ENCODE data around the gene PROM1. TPM values are rescaled to one million over a fixed set of nuclear protein-coding genes. Genes with fewer than 3 reads are reported as not detected.

The PROM1 gene
- total RNA-seq (2014; rRNA removed; shearing (Covaris generic)): 0.47 TPM in 1 of 2 replicates, not detected in the other

GRCh38 chr4:16083241-16084191 is at the start of gene PROM1:
PROM1 (minus strand) TSS chr4:16084023; CDS start chr4:16075906, 8,117 bp downstream.
- Histone ChIP-seq H3K9me3 (replicated peaks) (no peaks in the 10 kb centered on the region), H3K27me3 (replicated peaks) (no peaks in the 10 kb centered on the region), H3K36me3 (no peaks in the 10 kb centered on the region), H3K4me3 (no peak within 1 kb of the TSS), H3K4me1 (replicated peaks) (no peaks in the 10 kb centered on the region), H3K27ac (no peak within 1 kb of the TSS)
- DNase-seq (ENCODE audit: low read depth in 1 of 2, low spot score in 2 of 2): no peak

- Histone ChIP-seq H3K9me3 (replicated peaks) (no peaks in the 10 kb centered on the region), H3K27ac (no peak overlapping the region), H3K4me1 (replicated peaks) (peaks cover 5% of the 10 kb centered on the region; the same call in 1 of the 2 replicates), H3K4me3 (no peak overlapping the region), H3K27me3 (replicated peaks) (no peaks in the 10 kb centered on the region), H3K36me3 (no peaks in the 10 kb centered on the region)
- peak in 1 of 2 experiments; percentile 25 for DNase-seq (ENCODE audit: low read depth in 1 of 2, low spot score in 2 of 2)
Observed at GRCh38 chr4:16133406-16133805, 49.6 kb upstream of the PROM1 start.

- Histone ChIP-seq H3K4me1 (replicated peaks) (peaks cover 5% of the 10 kb centered on the region; the same call in 1 of the 2 replicates), H3K27me3 (replicated peaks) (no peaks in the 10 kb centered on the region), H3K9me3 (replicated peaks) (no peaks in the 10 kb centered on the region), H3K27ac (no peak overlapping the region), H3K4me3 (no peak overlapping the region), H3K36me3 (no peaks in the 10 kb centered on the region)
- DNase-seq (ENCODE audit: low read depth in 1 of 2, low spot score in 2 of 2): no peak
Observed at GRCh38 chr4:16131293-16131692, 47.5 kb upstream of the PROM1 start.

GRCh38 chr4:16129336-16129735 is 45.5 kb upstream of the PROM1 start:
- Histone ChIP-seq H3K9me3 (replicated peaks) (no peaks in the 10 kb centered on the region), H3K27ac (no peak overlapping the region), H3K27me3 (replicated peaks) (no peaks in the 10 kb centered on the region), H3K4me3 (no peak overlapping the region), H3K36me3 (no peaks in the 10 kb centered on the region), H3K4me1 (replicated peaks) (peaks cover 5% of the 10 kb centered on the region; the same call in 1 of the 2 replicates)
- DNase-seq (ENCODE audit: low read depth in 1 of 2, low spot score in 2 of 2): no peak

GRCh38 chr4:16126714-16127113 is 42.9 kb upstream of the PROM1 start:
- Histone ChIP-seq H3K4me1 (replicated peaks) (no peaks in the 10 kb centered on the region), H3K27me3 (replicated peaks) (no peaks in the 10 kb centered on the region), H3K4me3 (no peak overlapping the region), H3K36me3 (no peaks in the 10 kb centered on the region), H3K9me3 (replicated peaks) (no peaks in the 10 kb centered on the region), H3K27ac (no peak overlapping the region)
- no peak for DNase-seq (ENCODE audit: low read depth in 1 of 2, low spot score in 2 of 2)

- Histone ChIP-seq H3K9me3 (replicated peaks) (no peaks in the 10 kb centered on the region), H3K4me1 (replicated peaks) (no peaks in the 10 kb centered on the region), H3K27ac (no peak overlapping the region), H3K36me3 (no peaks in the 10 kb centered on the region), H3K27me3 (replicated peaks) (no peaks in the 10 kb centered on the region), H3K4me3 (no peak overlapping the region)
- no peak for DNase-seq (ENCODE audit: low read depth in 1 of 2, low spot score in 2 of 2)
Observed at GRCh38 chr4:16125571-16126445, 42.0 kb upstream of the PROM1 start.

GRCh38 chr4:16124232-16124631 is 40.4 kb upstream of the PROM1 start:
- DNase-seq (ENCODE audit: low read depth in 1 of 2, low spot score in 2 of 2): no peak
- Histone ChIP-seq H3K27ac (no peak overlapping the region), H3K27me3 (replicated peaks) (no peaks in the 10 kb centered on the region), H3K4me1 (replicated peaks) (no peaks in the 10 kb centered on the region), H3K36me3 (no peaks in the 10 kb centered on the region), H3K9me3 (replicated peaks) (no peaks in the 10 kb centered on the region), H3K4me3 (no peak overlapping the region)

GRCh38 chr4:16123356-16124084 is 39.7 kb upstream of the PROM1 start:
- Histone ChIP-seq H3K4me3 (no peak overlapping the region), H3K36me3 (no peaks in the 10 kb centered on the region), H3K27ac (no peak overlapping the region), H3K27me3 (replicated peaks) (no peaks in the 10 kb centered on the region), H3K4me1 (replicated peaks) (no peaks in the 10 kb centered on the region), H3K9me3 (replicated peaks) (no peaks in the 10 kb centered on the region)
- no peak for DNase-seq (ENCODE audit: low read depth in 1 of 2, low spot score in 2 of 2)

- H3K27ac ChIP-seq: no peak overlapping the region
- DNase-seq (ENCODE audit: low read depth in 1 of 2, low spot score in 2 of 2): no peak
- no peaks in the 10 kb centered on the region for H3K4me1 ChIP-seq (replicated peaks)
- H3K36me3 ChIP-seq: no peaks in the 10 kb centered on the region
- H3K27me3 ChIP-seq (replicated peaks): no peaks in the 10 kb centered on the region
- no peaks in the 10 kb centered on the region for H3K9me3 ChIP-seq (replicated peaks)
- H3K4me3 ChIP-seq: no peak overlapping the region
Observed at GRCh38 chr4:16122784-16123183, 39.0 kb upstream of the PROM1 start.

GRCh38 chr4:16122308-16122711 is 38.5 kb upstream of the PROM1 start:
- H3K4me3 ChIP-seq: no peak overlapping the region
- DNase-seq (ENCODE audit: low read depth in 1 of 2, low spot score in 2 of 2): no peak
- no peak overlapping the region for H3K27ac ChIP-seq
- no peaks in the 10 kb centered on the region for H3K9me3 ChIP-seq (replicated peaks)
- H3K36me3 ChIP-seq: no peaks in the 10 kb centered on the region
- H3K27me3 ChIP-seq (replicated peaks): no peaks in the 10 kb centered on the region
- H3K4me1 ChIP-seq (replicated peaks): no peaks in the 10 kb centered on the region

GRCh38 chr4:16120720-16121119 is 36.9 kb upstream of the PROM1 start:
- no peak for DNase-seq (ENCODE audit: low read depth in 1 of 2, low spot score in 2 of 2)
- Histone ChIP-seq H3K9me3 (replicated peaks) (no peaks in the 10 kb centered on the region), H3K27me3 (replicated peaks) (no peaks in the 10 kb centered on the region), H3K4me1 (replicated peaks) (no peaks in the 10 kb centered on the region), H3K27ac (no peak overlapping the region), H3K4me3 (no peak overlapping the region), H3K36me3 (no peaks in the 10 kb centered on the region)

- Histone ChIP-seq H3K9me3 (replicated peaks) (no peaks in the 10 kb centered on the region), H3K4me3 (no peak overlapping the region), H3K36me3 (no peaks in the 10 kb centered on the region), H3K4me1 (replicated peaks) (no peaks in the 10 kb centered on the region), H3K27ac (no peak overlapping the region), H3K27me3 (replicated peaks) (no peaks in the 10 kb centered on the region)
- DNase-seq (ENCODE audit: low read depth in 1 of 2, low spot score in 2 of 2): no peak
Observed at GRCh38 chr4:16119981-16120380, 36.2 kb upstream of the PROM1 start.

GRCh38 chr4:16118090-16118489 is 34.3 kb upstream of the PROM1 start:
- Histone ChIP-seq H3K4me3 (no peak overlapping the region), H3K27ac (no peak overlapping the region), H3K36me3 (no peaks in the 10 kb centered on the region), H3K4me1 (replicated peaks) (no peaks in the 10 kb centered on the region), H3K9me3 (replicated peaks) (no peaks in the 10 kb centered on the region), H3K27me3 (replicated peaks) (no peaks in the 10 kb centered on the region)
- no peak for DNase-seq (ENCODE audit: low read depth in 1 of 2, low spot score in 2 of 2)
